ENCODE data around the gene KIF2C. TPM values are rescaled to one million over a fixed set of nuclear protein-coding genes. Genes with fewer than 3 reads are reported as not detected.

The KIF2C gene
- polyA plus RNA-seq (2011; rRNA removed) (30.0 and 35.3 TPM in 2 replicates), polyA minus RNA-seq (2011; rRNA and poly(A)+ RNA removed) (19.9 and 28.5 TPM in 2 replicates)

DNA sequence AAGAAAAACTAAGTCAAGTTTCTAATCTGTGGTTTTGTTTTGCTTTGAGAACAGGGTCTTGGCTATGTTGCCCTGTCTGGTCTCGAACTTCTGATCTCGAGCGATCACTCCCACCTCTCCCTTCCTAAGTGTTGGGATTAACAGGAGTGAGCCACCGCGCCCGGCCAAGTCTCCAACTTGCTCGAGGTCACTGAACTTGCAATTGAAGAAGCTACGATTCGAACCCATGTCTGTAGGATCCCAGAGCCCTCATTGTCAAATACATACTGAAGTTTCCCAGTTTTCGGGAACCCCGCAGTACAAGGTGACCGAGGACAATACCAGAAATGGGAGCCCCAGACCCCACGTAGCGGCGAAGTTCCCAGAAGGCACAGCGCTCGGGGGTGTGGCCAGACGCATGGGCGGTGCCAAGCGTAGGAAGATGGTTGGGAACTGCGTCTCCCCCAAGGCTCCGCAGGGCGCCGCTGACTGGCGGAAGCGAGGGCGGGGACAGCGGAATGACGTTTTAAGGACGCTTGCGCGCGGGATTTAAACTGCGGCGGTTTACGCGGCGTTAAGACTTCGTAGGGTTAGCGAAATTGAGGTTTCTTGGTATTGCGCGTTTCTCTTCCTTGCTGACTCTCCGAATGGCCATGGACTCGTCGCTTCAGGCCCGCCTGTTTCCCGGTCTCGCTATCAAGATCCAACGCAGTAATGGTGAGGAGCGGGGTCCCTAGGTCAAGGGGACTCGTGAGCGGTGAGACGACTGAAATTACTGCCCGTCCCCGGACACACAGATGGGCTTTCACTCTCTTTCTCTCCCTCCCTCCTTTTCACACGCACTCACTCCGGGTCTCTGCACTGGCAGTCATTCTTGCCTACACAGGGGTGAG, at the start of gene KIF2C:
TSS of gene KIF2C (plus strand) at position 531 of the 872 bp plus-strand sequence. CDS start at position 627, 96 bp downstream.
- ChIA-PET POLR2A (interaction anchor here (0.5 kb wide), 1 partner anchor 8 kb away, joined by 4 read pairs; no protein-coding TSS in a partner anchor), CTCF (no interaction called here)
- peak; percentile 88 for DNase-seq (ENCODE audit: low read depth)
- TF ChIP-seq, protein P1, sequence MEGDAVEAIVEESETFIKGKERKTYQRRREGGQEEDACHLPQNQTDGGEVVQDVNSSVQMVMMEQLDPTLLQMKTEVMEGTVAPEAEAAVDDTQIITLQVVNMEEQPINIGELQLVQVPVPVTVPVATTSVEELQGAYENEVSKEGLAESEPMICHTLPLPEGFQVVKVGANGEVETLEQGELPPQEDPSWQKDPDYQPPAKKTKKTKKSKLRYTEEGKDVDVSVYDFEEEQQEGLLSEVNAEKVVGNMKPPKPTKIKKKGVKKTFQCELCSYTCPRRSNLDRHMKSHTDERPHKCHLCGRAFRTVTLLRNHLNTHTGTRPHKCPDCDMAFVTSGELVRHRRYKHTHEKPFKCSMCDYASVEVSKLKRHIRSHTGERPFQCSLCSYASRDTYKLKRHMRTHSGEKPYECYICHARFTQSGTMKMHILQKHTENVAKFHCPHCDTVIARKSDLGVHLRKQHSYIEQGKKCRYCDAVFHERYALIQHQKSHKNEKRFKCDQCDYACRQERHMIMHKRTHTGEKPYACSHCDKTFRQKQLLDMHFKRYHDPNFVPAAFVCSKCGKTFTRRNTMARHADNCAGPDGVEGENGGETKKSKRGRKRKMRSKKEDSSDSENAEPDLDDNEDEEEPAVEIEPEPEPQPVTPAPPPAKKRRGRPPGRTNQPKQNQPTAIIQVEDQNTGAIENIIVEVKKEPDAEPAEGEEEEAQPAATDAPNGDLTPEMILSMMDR (IDR thresholded peaks at IDR 0.05; ENCODE audit: insufficient read depth, low read depth, low read length): no peak
- H3K36me3 ChIP-seq (ENCODE audit: control insufficient read depth, insufficient read depth, low read length): 0 out of 2 replicates have a peak, but pooled peaks cover 2% of the 10 kb centered on the region
- H3K4me3 ChIP-seq (ENCODE audit: low read depth, low read length): peak within 1 kb of the TSS; percentile 64
- H3K27me3 ChIP-seq (ENCODE audit: control insufficient read depth, insufficient read depth, low read length): no peaks in the 10 kb centered on the region

DNA sequence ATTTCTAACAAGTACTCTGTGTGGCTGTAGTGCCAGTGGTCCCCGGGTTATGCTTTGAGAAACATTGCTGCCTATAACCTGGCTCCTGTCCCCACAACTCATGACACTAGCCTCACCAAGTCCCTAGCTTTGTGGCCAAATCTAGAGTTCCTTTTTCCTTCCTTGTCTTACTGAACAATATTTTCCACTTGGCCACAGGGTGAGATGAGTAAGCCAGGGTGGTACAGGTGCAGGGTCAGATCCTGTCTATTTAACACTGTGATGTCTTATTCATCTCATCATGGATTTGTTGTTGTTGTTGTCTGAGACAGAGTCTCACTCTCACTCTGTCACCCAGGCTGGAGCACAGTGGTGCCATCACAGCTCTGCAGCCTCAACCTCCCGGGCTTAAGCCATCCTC, 46.5 kb upstream of the KIF2C start:
- Histone ChIP-seq H3K27me3 (ENCODE audit: control insufficient read depth, insufficient read depth, low read length) (peaks cover 3% of the 10 kb centered on the region; the same call in 1 of the 2 replicates), H3K36me3 (ENCODE audit: control insufficient read depth, insufficient read depth, low read length) (no peaks in the 10 kb centered on the region), H3K4me3 (ENCODE audit: low read depth, low read length) (no peak overlapping the region)
- ChIA-PET POLR2A (no interaction called here), CTCF (interaction anchor here (1.5 kb wide), 1 partner anchor 14 kb away, joined by 4 read pairs; no protein-coding TSS in a partner anchor)
- TF ChIP-seq, protein P1 (IDR thresholded peaks at IDR 0.05; ENCODE audit: insufficient read depth, low read depth, low read length): no peak
- DNase-seq (ENCODE audit: low read depth): no peak

DNA sequence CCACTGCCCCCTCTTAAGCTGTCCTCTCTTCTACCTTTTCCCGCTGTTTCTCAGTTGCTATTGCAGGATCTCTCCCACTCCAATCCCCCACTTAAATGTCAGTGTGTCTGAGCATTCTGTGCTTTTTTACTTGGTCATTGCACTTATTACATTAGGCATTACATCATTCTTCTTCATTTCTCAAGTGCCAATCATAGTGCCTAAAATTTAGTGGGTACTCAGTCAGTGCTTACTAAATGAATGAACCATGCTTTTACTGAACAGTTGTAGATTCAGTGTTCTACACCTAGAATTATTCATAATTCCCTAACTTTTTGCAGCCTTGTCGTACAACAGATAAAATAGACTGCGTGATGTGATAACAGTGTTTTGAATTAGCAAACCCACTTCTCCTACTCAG, 45.7 kb upstream of the KIF2C start:
- DNase-seq (ENCODE audit: low read depth): no peak
- CTCF ChIA-PET: no interaction called here
- TF ChIP-seq, protein P1 (IDR thresholded peaks at IDR 0.05; ENCODE audit: insufficient read depth, low read depth, low read length): no peak
- no peak overlapping the region for H3K4me3 ChIP-seq (ENCODE audit: low read depth, low read length)
- no peaks in the 10 kb centered on the region for H3K36me3 ChIP-seq (ENCODE audit: control insufficient read depth, insufficient read depth, low read length)
- POLR2A ChIA-PET: no interaction called here
- H3K27me3 ChIP-seq (ENCODE audit: control insufficient read depth, insufficient read depth, low read length): peaks cover 3% of the 10 kb centered on the region; the same call in 1 of the 2 replicates

DNA sequence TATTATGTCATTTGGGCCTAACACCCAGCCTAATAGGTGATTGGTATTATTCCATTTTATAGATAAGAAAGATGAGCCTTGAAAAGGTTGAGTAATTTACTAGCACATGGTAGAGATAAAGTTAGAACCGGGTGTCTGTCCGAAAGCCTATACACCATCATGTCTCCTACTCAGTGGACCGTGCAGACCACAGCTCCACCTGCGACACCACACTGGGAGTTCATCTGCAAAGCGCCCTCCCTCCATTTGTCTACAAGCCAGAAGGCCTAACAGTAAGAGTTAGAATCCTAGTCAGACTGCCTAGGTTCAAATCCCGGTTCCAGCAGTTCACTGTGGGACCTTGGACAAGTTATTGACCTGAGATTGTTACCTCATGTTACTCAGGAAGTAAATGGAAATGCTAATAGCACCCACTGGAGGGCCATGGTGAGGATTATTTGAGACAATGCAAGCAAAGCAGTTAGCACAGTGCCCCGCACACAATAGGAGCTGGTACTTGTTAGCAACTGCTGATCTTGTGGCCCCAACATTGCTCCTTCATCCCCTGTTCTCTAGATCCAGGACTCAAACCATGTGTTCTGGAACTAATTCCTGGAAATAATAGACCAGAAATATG, 44.7 kb upstream of the KIF2C start:
- Histone ChIP-seq H3K27me3 (ENCODE audit: control insufficient read depth, insufficient read depth, low read length) (peaks cover 3% of the 10 kb centered on the region; the same call in 1 of the 2 replicates), H3K36me3 (ENCODE audit: control insufficient read depth, insufficient read depth, low read length) (no peaks in the 10 kb centered on the region), H3K4me3 (ENCODE audit: low read depth, low read length) (no peak overlapping the region)
- POLR2A ChIA-PET: no interaction called here
- TF ChIP-seq, protein P1 (IDR thresholded peaks at IDR 0.05; ENCODE audit: insufficient read depth, low read depth, low read length): no peak
- CTCF ChIA-PET: no interaction called here
- DNase-seq (ENCODE audit: low read depth): no peak

DNA sequence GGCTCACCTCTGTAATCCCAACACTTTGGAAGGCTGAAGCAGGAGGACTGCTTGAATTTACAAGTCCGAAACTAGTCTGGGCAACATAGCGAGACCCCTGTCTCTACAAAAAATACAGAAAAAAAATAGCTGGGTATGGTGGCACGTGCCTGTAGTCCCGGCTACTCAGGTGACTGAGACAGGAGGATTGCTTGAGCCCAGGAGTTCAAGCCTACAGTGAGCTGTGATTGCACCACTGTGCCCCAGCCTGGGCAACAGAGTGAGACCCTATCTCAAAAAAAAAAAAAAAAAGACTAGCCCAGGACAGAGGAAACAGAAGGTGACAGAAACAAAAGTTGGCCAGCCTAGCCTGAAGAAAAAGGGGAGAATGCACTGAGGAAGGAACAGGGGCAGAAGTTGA, 44.0 kb upstream of the KIF2C start:
- Histone ChIP-seq H3K36me3 (ENCODE audit: control insufficient read depth, insufficient read depth, low read length) (no peaks in the 10 kb centered on the region), H3K4me3 (ENCODE audit: low read depth, low read length) (no peak overlapping the region), H3K27me3 (ENCODE audit: control insufficient read depth, insufficient read depth, low read length) (peaks cover 3% of the 10 kb centered on the region; the same call in 1 of the 2 replicates)
- TF ChIP-seq, protein P1 (IDR thresholded peaks at IDR 0.05; ENCODE audit: insufficient read depth, low read depth, low read length): no peak
- no peak for DNase-seq (ENCODE audit: low read depth)
- ChIA-PET POLR2A (no interaction called here), CTCF (interaction anchor here (1.2 to 1.6 kb wide), 3 partner anchors 10 to 35 kb away, joined by 3 to 5 read pairs (median 3); partner anchors contain the start of gene RNU5D-1)

Data from BJ (cell line).